Naive thymus-derived CD4-positive, alpha-beta T cell (primary cell): ENCODE data around the gene ZNF37A. TPM values are rescaled to one million over a fixed set of nuclear protein-coding genes. Genes with fewer than 3 reads are reported as not detected.
"Not testable (repeated sequence)": the region's sequence is repeated elsewhere in the genome, so short reads cannot be mapped to it uniquely, and the experiment has no call there.

Source experiments
- ATAC-seq: fragments of 150-1000 bp; cut with Tn5 transposase; 2 replicates; pipeline ENCODE4 v1.10.0; 2021; ENCODE audit warnings: mild to moderate bottlenecking, moderate library complexity
- CTCF ChIA-PET: fragments of 350-600 bp; sonication (Branson Sonifier 250); formaldehyde crosslinking; loops from one replicate; lab custom pipeline; 2021; ENCODE audit warnings: antibody characterized with exemption; lab: Charles Lee
- POLR2A ChIA-PET: fragments of 350-600 bp; sonication (Branson Sonifier 250); formaldehyde crosslinking; loops from one replicate; lab custom pipeline; 2021; ENCODE audit warnings: antibody characterized with exemption, inconsistent platforms; lab: Charles Lee
- DNase-seq, 9 donors: peaks; one replicate each; pipeline versions ENCODE4 v3.0.0 to v3.0.0-alpha.2; 2020 to 2022; ENCODE audit warnings: mixed read lengths in 1 of 9
- H3K27ac ChIP-seq: one replicate; pipeline ENCODE4 v1.7.0; 2013; ENCODE audit warnings: mild to moderate bottlenecking, low read depth, low read length, moderate library complexity
- H3K27me3 ChIP-seq, 2 donors: one replicate each; pipeline ENCODE4 v1.7.0; 2013; ENCODE audit warnings: low read length in 2 of 2, mild to moderate bottlenecking in 2 of 2, moderate library complexity in 2 of 2; ENCODE audit not compliant: control insufficient read depth in 2 of 2, insufficient read depth in 2 of 2
- H3K36me3 ChIP-seq, 3 experiments: 1 replicate in 2 of 3; 2 replicates in 1 of 3; pipeline ENCODE4 v1.7.0; 2013; ENCODE audit warnings: low read length in 3 of 3, mild to moderate bottlenecking in 3 of 3, moderate library complexity in 1 of 3; ENCODE audit not compliant: insufficient read depth in 3 of 3, control insufficient read depth in 2 of 3
- H3K4me1 ChIP-seq, 2 donors: one replicate each; pipeline ENCODE4 v1.7.0; 2013; ENCODE audit warnings: low read length in 2 of 2, mild to moderate bottlenecking in 2 of 2, moderate library complexity in 1 of 2; ENCODE audit not compliant: control insufficient read depth in 2 of 2, insufficient read depth in 2 of 2
- H3K4me3 ChIP-seq: 2 replicates; pipeline ENCODE4 v1.7.0; 2013; ENCODE audit warnings: mild to moderate bottlenecking, low read length
- H3K9me3 ChIP-seq, 3 experiments: 1 replicate in 2 of 3; 2 replicates in 1 of 3; pipeline ENCODE4 v1.7.0; 2013; ENCODE audit warnings: low read length in 3 of 3; ENCODE audit not compliant: control insufficient read depth in 2 of 3
- H3K27ac Mint-ChIP-seq, 9 donors: one replicate each; pipeline ENCODE4 v1.8.0; 2020 to 2022; ENCODE audit warnings: mixed read lengths in 9 of 9, mild to moderate bottlenecking in 8 of 9, moderate library complexity in 5 of 9, inconsistent platforms in 2 of 9
- H3K27me3 Mint-ChIP-seq, 5 donors: one replicate each; pipeline ENCODE4 v1.8.0; 2021 to 2022; ENCODE audit warnings: mixed read lengths in 5 of 5, mild to moderate bottlenecking in 1 of 5
- H3K36me3 Mint-ChIP-seq, 5 donors: one replicate each; pipeline ENCODE4 v1.8.0; 2020 to 2022; ENCODE audit warnings: mixed read lengths in 5 of 5, mild to moderate bottlenecking in 3 of 5, inconsistent platforms in 1 of 5
- H3K4me1 Mint-ChIP-seq, 7 donors: one replicate each; pipeline ENCODE4 v1.8.0; 2020 to 2022; ENCODE audit warnings: mixed read lengths in 7 of 7, mild to moderate bottlenecking in 3 of 7, inconsistent platforms in 1 of 7
- H3K4me3 Mint-ChIP-seq, 10 donors: one replicate each; pipeline ENCODE4 v1.8.0; 2020 to 2022; ENCODE audit warnings: mild to moderate bottlenecking in 10 of 10, mixed read lengths in 10 of 10, moderate library complexity in 6 of 10, inconsistent platforms in 2 of 10
- H3K9me3 Mint-ChIP-seq, 11 donors: one replicate each; pipeline ENCODE4 v1.8.0; 2020 to 2022; ENCODE audit warnings: mixed read lengths in 11 of 11, mild to moderate bottlenecking in 4 of 11, inconsistent platforms in 1 of 11, moderate library complexity in 1 of 11
- intact Hi-C, 2 donors: fragments of 100-400 bp; cut with micrococcal nuclease; formaldehyde crosslinking; loops; one replicate each; pipeline ENCODE4 v1.15.1; 2023
- polyA plus RNA-seq, 2 donors: library from polyadenylated mRNA; unstranded; fragments of 300-500 nt; fragmentation: Illumina TruSeq; gene quantifications; one replicate each; pipeline ENCODE4 v1.2.3, GENCODE V29; 2021
- total RNA-seq, 6 experiments: library from RNA in 5 of 6; stranded (reverse) in 5 of 6; gene quantifications; 1 replicate in 5 of 6; 2 replicates in 1 of 6; pipeline ENCODE4 v1.2.3 and lab custom pipeline; 2021 to 2026

Gene ZNF37A
- total and polyA plus RNA-seq, 7 experiments from 2014 or later, result 4.8 to 29.8 (median 20.6) TPM

DNA sequence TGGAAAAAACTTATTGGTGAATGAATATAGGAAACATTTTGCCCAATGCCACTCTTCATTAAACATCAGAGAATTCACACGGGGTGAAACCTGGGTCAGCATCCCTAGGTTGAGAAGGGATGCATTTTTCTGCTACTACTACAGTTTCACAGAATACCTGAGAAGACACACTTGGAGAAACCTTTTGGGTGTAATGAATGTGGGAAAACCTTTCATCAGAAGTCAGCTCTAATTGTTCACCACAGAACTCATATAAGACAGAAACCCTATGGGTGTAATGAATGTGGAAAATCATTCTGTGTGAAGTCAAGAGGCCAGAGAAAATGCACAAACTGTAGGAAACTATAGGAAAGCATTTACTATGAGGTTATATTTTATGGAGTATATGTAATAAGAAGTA lies 24.9 kb downstream of the ZNF37A start:
- Histone ChIP-seq H3K27ac (no peak overlapping the region), H3K4me1 (no peaks in the 10 kb centered on the region), H3K4me3 (peak overlapping the region; percentile 3), H3K36me3 (peaks cover 0 to 37% (median 8%) of the 10 kb centered on the region in 3 experiments), H3K9me3 (peaks cover 37 to 98% (median 44%) of the 10 kb centered on the region in 3 experiments), H3K27me3 (no peaks in the 10 kb centered on the region)
- CTCF ChIA-PET, result no interaction called here
- Mint-ChIP-seq H3K4me1 (no peaks in the 10 kb centered on the region), H3K4me3 (no peak overlapping the region), H3K9me3 (peaks cover 7 to 98% (median 86%) of the 10 kb centered on the region in 11 donors), H3K27me3 (no peaks in the 10 kb centered on the region), H3K36me3 (peaks cover 9 to 74% (median 50%) of the 10 kb centered on the region in 5 donors), H3K27ac (no peak overlapping the region)
- ATAC-seq, result no peak
- POLR2A ChIA-PET, result no interaction called here
- no peak for DNase-seq
- intact Hi-C loops, result no loop called here

DNA sequence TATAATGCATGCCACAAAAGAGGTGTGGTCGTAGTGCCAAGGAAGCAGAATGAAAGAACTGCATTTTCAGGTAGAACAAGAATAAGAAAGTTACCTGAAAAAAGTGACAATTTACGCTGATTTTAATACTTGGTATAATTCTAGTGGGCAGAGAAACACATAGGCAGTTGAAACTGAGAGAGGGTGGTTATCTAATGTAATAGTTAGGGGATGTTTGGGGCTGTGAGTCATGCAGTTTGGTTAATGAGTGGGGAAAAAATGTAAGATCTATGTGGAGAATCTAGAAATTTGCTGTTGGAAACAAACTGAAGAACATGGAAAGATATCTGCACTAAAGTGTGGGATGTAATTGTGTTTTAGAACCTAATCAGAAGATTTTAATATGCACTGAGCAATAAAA lies 33.7 kb downstream of the ZNF37A start:
- ChIA-PET CTCF (no interaction called here), POLR2A (no interaction called here)
- Mint-ChIP-seq H3K9me3 (peaks cover 16 to 99% (median 76%) of the 10 kb centered on the region in 11 donors), H3K36me3 (peaks cover 2 to 43% (median 13%) of the 10 kb centered on the region in 5 donors), H3K4me1 (no peaks in the 10 kb centered on the region), H3K27ac (no peak overlapping the region), H3K4me3 (no peak overlapping the region), H3K27me3 (no peaks in the 10 kb centered on the region)
- Histone ChIP-seq H3K27ac (no peak overlapping the region), H3K4me1 (no peaks in the 10 kb centered on the region), H3K9me3 (peaks cover 12 to 69% (median 15%) of the 10 kb centered on the region in 3 experiments), H3K4me3 (no peak overlapping the region), H3K27me3 (no peaks in the 10 kb centered on the region), H3K36me3 (no peaks in the 10 kb centered on the region)
- intact Hi-C loops, result no loop called here
- DNase-seq (no peak), ATAC-seq (no peak)

DNA sequence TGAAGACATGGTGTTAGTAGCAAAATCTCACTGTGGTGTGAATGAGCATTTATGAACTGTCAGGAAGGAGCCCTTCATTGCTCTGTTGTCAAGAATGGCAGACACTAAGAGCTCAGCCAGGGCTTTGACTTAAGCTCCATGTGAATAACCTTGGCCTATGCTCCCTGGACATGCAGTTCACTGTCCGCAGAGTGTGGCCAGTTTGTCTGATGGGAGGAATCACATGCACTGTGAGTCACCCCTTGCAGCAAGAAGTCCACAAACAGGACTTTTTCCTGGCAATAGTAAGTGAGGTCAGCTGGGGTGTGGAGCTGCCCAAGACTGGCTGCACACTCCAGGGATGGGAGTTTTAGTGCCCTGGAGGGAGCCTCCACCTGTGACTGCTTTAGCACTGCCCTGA lies 49.5 kb downstream of the ZNF37A start:
- Histone ChIP-seq H3K36me3 (no peaks in the 10 kb centered on the region), H3K4me3 (no peak overlapping the region), H3K4me1 (no peaks in the 10 kb centered on the region), H3K9me3 (no peaks in the 10 kb centered on the region), H3K27me3 (no peaks in the 10 kb centered on the region), H3K27ac (no peak overlapping the region)
- H3K36me3 Mint-ChIP-seq, result peaks cover 0 to 14% (median 2%) of the 10 kb centered on the region in 5 donors
- DNase-seq (no peak), ATAC-seq (no peak)
- H3K27ac Mint-ChIP-seq, result no peak overlapping the region
- ChIA-PET POLR2A (no interaction called here), CTCF (no interaction called here)
- no peaks in the 10 kb centered on the region for H3K27me3 Mint-ChIP-seq
- no peak overlapping the region for H3K4me3 Mint-ChIP-seq
- H3K9me3 Mint-ChIP-seq, result peaks cover 3 to 58% (median 18%) of the 10 kb centered on the region in 11 donors
- no peaks in the 10 kb centered on the region for H3K4me1 Mint-ChIP-seq
- intact Hi-C loops, result no loop called here

DNA sequence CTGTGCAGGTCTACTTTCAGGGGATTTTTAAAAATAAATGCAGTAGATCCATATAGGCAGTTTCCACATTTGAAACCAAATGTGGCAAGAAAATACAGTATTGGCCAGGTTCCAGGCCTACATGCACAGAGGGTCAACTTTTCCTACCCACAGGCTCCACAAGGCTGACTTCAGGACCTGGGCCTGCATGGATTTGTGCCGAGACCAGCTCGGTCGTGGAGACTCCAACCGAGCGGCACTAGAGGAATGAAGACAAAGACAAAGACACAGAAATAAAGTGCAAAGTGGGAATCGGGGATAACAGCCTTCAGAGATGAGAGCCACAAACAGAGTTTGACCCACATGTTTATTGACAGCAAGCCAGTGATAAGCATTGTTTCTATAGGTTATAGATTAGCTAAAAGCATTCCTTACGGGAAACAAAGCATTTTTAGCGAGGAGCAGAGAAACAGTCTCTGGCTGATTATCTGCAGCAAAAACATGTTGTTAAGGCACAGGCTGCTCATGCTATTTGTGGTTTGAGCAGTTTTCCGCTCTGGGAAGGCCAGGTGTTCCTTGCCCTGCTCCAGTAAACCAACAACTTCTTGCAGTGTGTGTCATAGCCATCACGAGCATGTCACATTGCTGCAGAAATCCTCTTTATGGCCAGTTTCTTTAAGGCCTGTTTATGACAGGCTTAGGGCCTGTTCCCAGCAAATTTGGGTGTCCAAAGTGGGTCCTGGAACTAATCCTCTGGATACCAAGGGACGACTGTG lies 52.6 kb downstream of the ZNF37A start:
- H3K27ac ChIP-seq, result no peak overlapping the region
- no peak overlapping the region for H3K4me3 Mint-ChIP-seq
- H3K4me1 ChIP-seq, result no peaks in the 10 kb centered on the region
- no peaks in the 10 kb centered on the region for H3K36me3 ChIP-seq
- CTCF ChIA-PET, result no interaction called here
- peaks cover 0 to 5% (median 0%) of the 10 kb centered on the region in 5 donors for H3K36me3 Mint-ChIP-seq
- peaks cover 2 to 37% (median 8%) of the 10 kb centered on the region in 11 donors for H3K9me3 Mint-ChIP-seq
- H3K4me3 ChIP-seq, result no peak overlapping the region
- POLR2A ChIA-PET, result no interaction called here
- H3K27me3 ChIP-seq, result no peaks in the 10 kb centered on the region
- intact Hi-C loops, result no loop called here
- no peaks in the 10 kb centered on the region for H3K4me1 Mint-ChIP-seq
- no peaks in the 10 kb centered on the region for H3K9me3 ChIP-seq
- no peak overlapping the region for H3K27ac Mint-ChIP-seq
- ATAC-seq (no peak), DNase-seq (no peak)
- no peaks in the 10 kb centered on the region for H3K27me3 Mint-ChIP-seq

DNA sequence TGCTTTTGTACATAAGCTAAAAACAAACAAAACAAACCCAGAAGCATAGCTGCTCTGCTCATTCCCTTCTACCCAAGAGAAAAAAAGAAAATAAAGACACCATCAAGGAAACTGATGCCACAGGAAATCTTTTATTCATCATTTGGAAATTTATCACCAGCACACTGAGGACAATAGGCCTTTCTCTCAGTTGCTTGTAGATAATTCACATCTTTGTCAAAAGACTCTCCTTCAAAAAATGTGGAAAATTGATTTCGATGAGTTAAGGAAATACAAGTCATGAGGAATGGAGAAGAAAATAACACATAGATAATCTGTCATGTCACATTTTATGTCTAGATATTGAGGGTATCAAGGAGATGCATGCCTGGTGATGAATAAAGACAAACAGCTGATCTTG lies 53.5 kb downstream of the ZNF37A start:
- H3K4me3 Mint-ChIP-seq, result no peak overlapping the region
- CTCF ChIA-PET, result no interaction called here
- Histone ChIP-seq H3K9me3 (no peaks in the 10 kb centered on the region), H3K4me3 (no peak overlapping the region), H3K27me3 (no peaks in the 10 kb centered on the region), H3K36me3 (no peaks in the 10 kb centered on the region), H3K27ac (no peak overlapping the region), H3K4me1 (no peaks in the 10 kb centered on the region)
- H3K9me3 Mint-ChIP-seq, result peaks cover 2 to 37% (median 6%) of the 10 kb centered on the region in 11 donors
- intact Hi-C loops, result no loop called here
- no peak for ATAC-seq
- no peak overlapping the region for H3K27ac Mint-ChIP-seq
- H3K36me3 Mint-ChIP-seq, result peaks cover 0 to 3% (median 0%) of the 10 kb centered on the region in 5 donors
- H3K27me3 Mint-ChIP-seq, result no peaks in the 10 kb centered on the region
- POLR2A ChIA-PET, result interaction anchor here (0.6 kb wide), 1 partner anchor 121 kb away, joined by 3 read pairs; no protein-coding TSS in a partner anchor
- DNase-seq, result no peak
- H3K4me1 Mint-ChIP-seq, result no peaks in the 10 kb centered on the region

DNA sequence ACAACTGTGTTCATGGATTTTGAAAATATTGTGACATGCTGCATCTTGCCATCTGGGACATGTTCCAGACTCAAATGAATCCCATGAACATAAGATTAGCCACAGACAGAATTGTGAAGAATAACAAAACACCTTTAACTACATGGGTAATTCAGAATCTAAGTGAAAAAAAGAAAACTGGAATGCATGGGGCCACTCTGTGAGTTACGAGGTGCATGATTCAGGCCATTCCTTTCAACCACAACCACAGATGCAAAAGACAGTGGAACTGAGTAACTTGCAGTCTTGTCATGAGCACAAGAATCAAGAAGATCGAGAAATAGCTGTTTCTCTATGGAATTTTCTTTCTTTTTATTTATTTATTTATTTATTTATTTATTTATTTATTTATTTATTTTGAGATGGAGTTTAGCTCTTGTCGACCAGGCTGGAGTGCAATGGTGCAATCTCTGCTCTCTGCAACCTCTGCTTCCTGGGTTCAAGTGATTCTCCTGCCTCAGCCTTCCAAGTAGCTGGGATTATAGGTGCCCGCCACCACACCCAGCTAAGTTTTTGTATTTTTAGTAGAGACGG lies 56.8 kb downstream of the ZNF37A start:
- ATAC-seq, H3K27ac Mint-ChIP-seq, H3K36me3 Mint-ChIP-seq, H3K36me3 ChIP-seq, POLR2A ChIA-PET, DNase-seq, H3K9me3 ChIP-seq, H3K4me1 Mint-ChIP-seq, H3K27ac ChIP-seq, H3K4me3 ChIP-seq, H3K27me3 Mint-ChIP-seq, intact Hi-C loops, H3K4me3 Mint-ChIP-seq, H3K4me1 ChIP-seq, CTCF ChIA-PET, H3K27me3 ChIP-seq: not testable (repeated sequence)
- peaks cover 2 to 23% (median 6%) of the 10 kb centered on the region in 11 donors for H3K9me3 Mint-ChIP-seq
